ENCODE data around the gene CCDC172.

Gene CCDC172

GRCh38 chr10:116281775-116282174 lies 42.5 kb upstream of the CCDC172 start:
- no peaks in the 10 kb centered on the region for H3K9me3 ChIP-seq (ENCODE audit: insufficient read depth, low read depth, low read length)
- no peaks in the 10 kb centered on the region for H3K36me3 ChIP-seq (ENCODE audit: insufficient read depth, low read length)
- H3K4me3 ChIP-seq (ENCODE audit: low read length, poor library complexity, severe bottlenecking), result no peak overlapping the region
- no peaks in the 10 kb centered on the region for H3F3A ChIP-seq (ENCODE audit: low read depth)
- H3K27me3 ChIP-seq (ENCODE audit: insufficient read depth, low read length, poor library complexity, severe bottlenecking), result no peaks in the 10 kb centered on the region
- TF ChIP-seq CTCF (conservative IDR thresholded peaks at IDR 0.05; ENCODE audit: low read length), result no peak
- no peak for TF ChIP-seq EZH2phosphoT487 (IDR thresholded peaks at IDR 0.05; ENCODE audit: borderline replicate concordance)
- H3K79me2 ChIP-seq (ENCODE audit: insufficient read depth, low read length), result no peaks in the 10 kb centered on the region
- H3K9me2 ChIP-seq (replicated peaks; ENCODE audit: low read depth, low read length), result no peaks in the 10 kb centered on the region
- no peaks in the 10 kb centered on the region for H4K20me1 ChIP-seq (ENCODE audit: insufficient read depth, low read length, poor library complexity, severe bottlenecking)
- no peak overlapping the region for H2AFZ ChIP-seq (ENCODE audit: low read length)
- H3K4me2 ChIP-seq (ENCODE audit: low read depth, low read length, poor library complexity, severe bottlenecking), result no peak overlapping the region
- no peak overlapping the region for H3K9ac ChIP-seq (ENCODE audit: low read depth, low read length, poor library complexity, severe bottlenecking)
- H3K4me1 ChIP-seq (ENCODE audit: insufficient read depth, low read length, poor library complexity, severe bottlenecking), result peaks cover 1% of the 10 kb centered on the region

- TF ChIP-seq CTCF (conservative IDR thresholded peaks at IDR 0.05; ENCODE audit: low read length) (no peak), EZH2phosphoT487 (IDR thresholded peaks at IDR 0.05; ENCODE audit: borderline replicate concordance) (no peak)
- 0 out of 2 replicates have a peak overlapping the region, but pooled peaks have one; percentile 59 for H2AFZ ChIP-seq (ENCODE audit: low read length)
Observed at GRCh38 chr10:116286626-116287200, 37.5 kb upstream of the CCDC172 start.

GRCh38 chr10:116287906-116288501 lies 36.2 kb upstream of the CCDC172 start:
- H3K9me2 ChIP-seq (replicated peaks; ENCODE audit: low read depth, low read length), result no peaks in the 10 kb centered on the region
- no peaks in the 10 kb centered on the region for H3K36me3 ChIP-seq (ENCODE audit: insufficient read depth, low read length)
- peaks cover 11% of the 10 kb centered on the region for H3K4me1 ChIP-seq (ENCODE audit: insufficient read depth, low read length, poor library complexity, severe bottlenecking)
- H3K4me3 ChIP-seq (ENCODE audit: low read length, poor library complexity, severe bottlenecking), result no peak overlapping the region
- no peaks in the 10 kb centered on the region for H3K79me2 ChIP-seq (ENCODE audit: insufficient read depth, low read length)
- TF ChIP-seq EZH2phosphoT487 (IDR thresholded peaks at IDR 0.05; ENCODE audit: borderline replicate concordance), result no peak
- peak; percentile 85 for TF ChIP-seq CTCF (conservative IDR thresholded peaks at IDR 0.05; ENCODE audit: low read length)
- no peaks in the 10 kb centered on the region for H3K9me3 ChIP-seq (ENCODE audit: insufficient read depth, low read depth, low read length)
- no peak overlapping the region for H2AFZ ChIP-seq (ENCODE audit: low read length)
- no peaks in the 10 kb centered on the region for H4K20me1 ChIP-seq (ENCODE audit: insufficient read depth, low read length, poor library complexity, severe bottlenecking)
- no peak overlapping the region for H3K4me2 ChIP-seq (ENCODE audit: low read depth, low read length, poor library complexity, severe bottlenecking)
- no peaks in the 10 kb centered on the region for H3F3A ChIP-seq (ENCODE audit: low read depth)
- H3K9ac ChIP-seq (ENCODE audit: low read depth, low read length, poor library complexity, severe bottlenecking), result no peak overlapping the region
- H3K27me3 ChIP-seq (ENCODE audit: insufficient read depth, low read length, poor library complexity, severe bottlenecking), result no peaks in the 10 kb centered on the region

More at GRCh38 chr10:116286626-116287200, 37.5 kb upstream of the CCDC172 start:
- peak overlapping the region; percentile 29 for H3K9ac ChIP-seq (ENCODE audit: low read depth, low read length, poor library complexity, severe bottlenecking)
- H3K4me2 ChIP-seq (ENCODE audit: low read depth, low read length, poor library complexity, severe bottlenecking), result no peak overlapping the region
- H3K9me3 ChIP-seq (ENCODE audit: insufficient read depth, low read depth, low read length), result no peaks in the 10 kb centered on the region
- no peaks in the 10 kb centered on the region for H3K9me2 ChIP-seq (replicated peaks; ENCODE audit: low read depth, low read length)
- H4K20me1 ChIP-seq (ENCODE audit: insufficient read depth, low read length, poor library complexity, severe bottlenecking), result no peaks in the 10 kb centered on the region
- no peak overlapping the region for H3K4me3 ChIP-seq (ENCODE audit: low read length, poor library complexity, severe bottlenecking)
- no peaks in the 10 kb centered on the region for H3K27me3 ChIP-seq (ENCODE audit: insufficient read depth, low read length, poor library complexity, severe bottlenecking)
- H3K36me3 ChIP-seq (ENCODE audit: insufficient read depth, low read length), result no peaks in the 10 kb centered on the region
- no peaks in the 10 kb centered on the region for H3F3A ChIP-seq (ENCODE audit: low read depth)
- H3K79me2 ChIP-seq (ENCODE audit: insufficient read depth, low read length), result no peaks in the 10 kb centered on the region
- peaks cover 11% of the 10 kb centered on the region for H3K4me1 ChIP-seq (ENCODE audit: insufficient read depth, low read length, poor library complexity, severe bottlenecking)
